ENCODE results near the gene GYS1.
"Not testable (repeated sequence)": the region's sequence is repeated elsewhere in the genome, so short reads cannot be mapped to it uniquely, and the experiment has no call there.

GYS1 gene

DNA sequence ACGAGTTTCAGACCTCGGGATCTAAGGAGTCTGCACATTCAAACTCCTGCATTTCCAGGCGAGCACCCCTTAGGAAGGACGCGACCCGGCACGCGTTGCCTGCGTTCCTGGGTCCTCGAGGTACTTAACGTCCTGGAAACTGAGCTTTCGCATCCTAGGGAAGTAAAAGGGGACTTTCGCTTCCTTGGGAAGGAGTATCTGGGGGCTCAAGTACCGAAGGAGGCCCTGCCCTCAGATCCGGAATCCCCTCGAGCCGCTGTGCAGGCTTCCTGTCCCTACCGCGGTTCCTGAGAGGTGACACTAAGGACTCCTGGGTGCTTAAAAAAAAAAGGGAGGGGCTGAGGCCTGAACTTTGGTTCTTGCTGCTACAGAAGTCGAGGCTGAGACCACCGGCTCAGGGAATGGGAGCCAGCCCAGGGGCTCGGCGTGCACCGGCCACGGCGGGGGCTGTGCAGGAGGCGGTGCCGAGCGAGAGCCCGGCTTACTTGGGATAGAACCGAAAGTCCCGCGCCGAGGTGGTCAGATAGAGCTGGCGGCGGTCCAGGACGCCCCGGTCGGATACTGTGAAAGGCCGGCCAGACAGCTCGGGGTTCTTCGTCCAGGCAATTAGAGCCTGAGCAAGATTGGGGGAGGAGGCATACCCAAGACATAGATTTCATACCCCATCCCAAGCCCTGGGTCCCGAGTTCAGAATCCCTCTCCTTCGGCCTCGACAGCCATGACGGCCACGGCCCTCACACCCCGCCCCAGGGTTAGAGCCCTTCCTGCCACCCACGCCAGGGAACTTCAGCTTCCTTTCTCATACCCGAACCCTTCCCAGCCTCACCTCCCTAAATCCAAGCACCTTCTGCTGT, 25.5 kb upstream of the GYS1 start:
- in situ Hi-C loops (cut with MboI; ENCODE audit: low sequenced_read_pairs), result not testable (repeated sequence)

DNA sequence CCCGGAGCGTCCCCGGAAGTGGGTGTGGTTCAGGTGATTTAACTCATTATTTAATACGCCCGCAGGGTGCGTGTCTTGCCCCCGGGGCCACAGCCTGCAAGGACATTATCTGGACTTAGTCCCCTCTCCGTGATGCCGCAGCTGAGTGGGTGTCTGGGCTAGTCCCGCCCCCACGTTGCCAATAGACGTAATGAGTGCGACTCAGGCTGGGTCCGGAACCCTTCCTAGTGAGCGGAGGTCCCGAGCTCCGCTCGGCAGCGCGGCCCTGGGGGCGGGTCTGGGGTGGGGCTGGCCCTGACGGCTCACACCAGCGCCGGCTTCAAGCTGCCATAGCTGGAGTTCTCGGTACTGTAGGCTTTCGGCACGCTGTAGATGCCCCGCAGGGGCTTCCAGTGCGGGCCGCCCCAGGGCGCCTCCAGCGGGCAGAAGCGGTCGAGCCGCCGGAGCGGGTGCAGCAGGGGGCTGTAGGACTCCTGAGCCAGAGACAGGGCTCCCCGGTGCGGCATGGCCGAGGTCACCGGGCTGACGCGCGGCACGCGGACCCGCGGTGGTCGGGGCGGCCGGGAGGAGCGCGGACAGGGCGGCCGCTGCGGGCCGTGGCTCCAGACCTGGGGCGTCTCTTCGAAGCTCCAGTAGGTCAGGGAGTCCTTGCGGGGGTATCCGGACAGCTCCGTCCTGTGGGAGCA, 24.7 kb upstream of the GYS1 start:
- in situ Hi-C loops (cut with MboI; ENCODE audit: low sequenced_read_pairs), result no loop called here

DNA sequence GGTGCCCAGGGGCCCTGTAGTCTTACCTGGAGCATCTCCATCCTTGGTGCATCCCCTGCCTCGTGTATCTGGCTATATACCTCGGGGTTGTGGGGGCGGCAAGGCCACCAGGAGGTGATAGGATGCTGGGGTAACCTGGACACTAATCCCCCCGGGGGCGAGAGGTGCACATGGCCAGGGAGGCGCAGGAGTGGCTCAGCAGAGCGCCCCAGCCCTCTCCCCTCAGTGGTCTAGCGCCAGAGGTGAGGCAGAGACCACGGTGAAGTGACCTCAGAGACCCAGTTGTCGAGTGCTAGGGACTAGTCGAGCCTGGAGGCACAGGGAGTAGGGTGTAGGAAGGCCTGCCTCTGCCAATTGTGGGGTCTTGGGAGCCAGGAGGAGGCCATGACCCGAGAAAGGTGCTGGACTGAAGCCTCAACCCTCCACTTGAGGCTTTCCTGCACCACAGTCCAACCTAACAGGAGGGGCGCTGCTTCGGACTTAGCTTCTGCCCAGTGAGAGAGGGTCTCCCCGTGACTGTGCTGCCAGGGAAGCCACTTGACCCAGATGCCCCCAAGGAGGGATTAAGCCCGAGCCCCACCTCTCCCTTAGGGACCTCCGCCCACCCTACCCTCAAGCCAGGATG, 24.0 kb upstream of the GYS1 start, which contains the start of gene LHB:
TSS of gene LHB (minus strand) at position 51 of the 625 bp plus-strand sequence. CDS start at position 41, 10 bp downstream.
- in situ Hi-C loops (cut with MboI; ENCODE audit: low sequenced_read_pairs), result no loop called here

DNA sequence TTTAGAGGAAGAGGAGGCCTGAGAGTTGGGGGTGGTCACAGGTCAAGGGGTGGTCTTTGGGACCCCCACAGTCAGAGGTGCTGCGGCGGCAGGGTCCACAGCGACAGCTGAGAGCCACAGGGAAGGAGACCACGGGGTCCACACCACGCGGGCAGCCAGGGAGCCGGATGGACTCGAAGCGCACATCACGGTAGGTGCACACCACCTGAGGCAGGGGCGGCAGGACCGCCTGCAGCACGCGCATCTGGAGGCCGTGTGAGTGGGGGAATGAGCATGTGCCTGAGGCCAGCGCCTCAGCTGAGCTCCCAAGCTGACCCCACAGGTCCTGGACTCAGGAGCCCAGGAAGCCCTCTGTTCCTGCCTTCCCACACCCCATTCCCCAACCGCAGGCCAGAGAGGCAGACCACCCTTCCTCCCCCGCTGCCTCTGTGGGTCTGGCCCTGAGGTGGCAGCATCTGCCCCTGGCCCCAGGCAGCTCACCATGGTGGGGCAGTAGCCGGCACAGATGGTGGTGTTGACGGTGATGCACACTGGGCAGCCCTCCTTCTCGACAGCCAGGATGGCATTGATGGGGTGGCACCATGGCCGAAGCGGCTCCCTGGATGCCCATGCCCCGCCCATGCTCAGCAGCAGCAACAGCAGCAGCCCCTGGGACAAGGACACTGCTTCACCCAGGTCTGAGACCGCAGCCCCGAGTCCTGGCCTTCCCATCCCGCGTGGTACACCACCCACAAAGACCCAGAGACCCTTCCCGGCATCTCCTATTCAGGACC, 23.1 kb upstream of the GYS1 start:
- in situ Hi-C loops (cut with MboI; ENCODE audit: low sequenced_read_pairs), result no loop called here

DNA sequence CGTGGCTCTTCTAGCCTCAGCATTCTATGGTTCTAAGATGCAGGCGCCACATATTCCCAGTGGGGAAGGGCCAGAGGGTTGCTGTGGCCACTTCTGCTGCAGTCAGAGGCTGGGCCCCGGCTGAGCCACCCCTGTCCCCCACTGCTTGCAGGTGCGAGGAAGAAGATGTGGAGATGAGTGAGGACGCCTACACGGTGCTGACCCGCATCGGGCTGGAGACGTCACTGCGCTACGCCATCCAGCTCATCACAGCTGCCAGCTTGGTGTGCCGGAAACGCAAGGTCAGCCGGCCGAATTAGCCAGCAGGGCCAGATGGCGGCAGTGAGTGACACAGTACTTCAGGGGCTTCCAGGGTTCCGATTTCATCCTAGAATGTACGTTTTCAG, 21.8 kb upstream of the GYS1 start:
- in situ Hi-C loops (cut with MboI; ENCODE audit: low sequenced_read_pairs), result no loop called here

DNA sequence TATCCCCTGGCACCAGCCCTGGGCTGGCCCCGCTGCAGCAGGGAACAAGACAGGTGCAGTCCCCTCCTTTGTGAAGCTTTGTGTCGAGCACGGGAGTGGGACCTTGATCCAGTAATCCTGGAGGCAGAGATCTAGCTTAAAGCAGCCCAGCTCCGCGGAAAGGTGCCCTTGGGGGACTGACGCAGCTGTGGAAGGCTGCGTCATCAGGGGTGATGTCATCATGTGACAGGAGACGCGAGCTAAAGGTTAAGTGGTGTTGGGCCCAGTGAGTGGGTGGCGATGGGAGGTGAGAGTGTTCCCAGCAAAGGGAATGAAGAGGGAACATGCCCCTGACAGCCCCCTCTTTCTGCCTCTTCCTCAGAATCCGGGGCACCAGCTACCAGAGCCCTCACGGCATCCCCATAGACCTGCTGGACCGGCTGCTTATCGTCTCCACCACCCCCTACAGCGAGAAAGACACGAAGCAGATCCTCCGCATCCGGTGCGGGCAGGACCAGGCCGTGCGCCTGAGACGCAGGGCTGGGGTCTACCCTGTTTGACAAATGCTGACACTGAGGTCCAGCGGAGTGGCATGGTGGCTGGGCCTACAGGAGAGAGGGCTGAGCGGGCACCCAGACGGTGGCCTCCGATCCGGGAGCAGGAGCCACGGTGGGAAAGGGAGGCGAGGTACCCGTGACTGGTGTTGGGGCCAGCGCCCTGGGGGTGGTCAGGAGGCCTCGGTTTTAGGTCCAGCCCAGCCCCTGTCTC, 21.2 kb upstream of the GYS1 start:
- in situ Hi-C loops (cut with MboI; ENCODE audit: low sequenced_read_pairs), result no loop called here

DNA sequence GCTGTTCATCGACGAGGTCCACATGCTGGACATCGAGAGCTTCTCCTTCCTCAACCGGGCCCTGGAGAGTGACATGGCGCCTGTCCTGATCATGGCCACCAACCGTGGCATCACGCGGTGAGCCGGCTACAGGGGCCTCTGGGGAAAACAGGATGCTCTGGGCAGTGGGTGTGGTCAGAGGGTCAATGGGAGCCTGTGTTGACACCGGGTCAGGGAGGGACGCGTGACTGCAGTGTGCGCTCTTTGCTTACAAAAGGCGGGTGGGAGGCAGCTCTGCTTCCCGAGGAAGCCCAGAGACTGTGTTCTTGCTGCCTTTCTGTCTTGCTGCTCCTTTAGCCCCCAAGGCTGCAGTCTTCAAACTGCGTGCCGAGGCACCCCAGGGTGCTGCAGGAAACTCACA, 18.1 kb upstream of the GYS1 start:
- in situ Hi-C loops (cut with MboI; ENCODE audit: low sequenced_read_pairs), result no loop called here

DNA sequence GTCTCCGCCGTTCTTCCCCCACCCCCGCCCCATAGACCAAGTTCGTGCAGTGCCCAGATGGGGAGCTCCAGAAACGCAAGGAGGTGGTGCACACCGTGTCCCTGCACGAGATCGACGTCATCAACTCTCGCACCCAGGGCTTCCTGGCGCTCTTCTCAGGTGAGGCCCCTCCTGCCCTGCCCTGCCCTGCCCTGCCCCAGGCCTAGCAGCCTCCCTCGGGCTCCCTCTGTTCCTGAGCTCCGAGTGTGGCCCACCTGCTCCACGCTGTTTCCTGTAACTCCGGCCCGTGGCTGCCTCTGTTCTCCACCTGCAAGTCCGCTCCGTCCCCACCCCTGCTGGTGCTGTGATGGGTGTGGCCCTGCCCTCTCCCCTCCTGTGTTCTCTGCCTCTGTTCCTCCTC, 17.3 kb upstream of the GYS1 start:
- in situ Hi-C loops (cut with MboI; ENCODE audit: low sequenced_read_pairs), result no loop called here

DNA sequence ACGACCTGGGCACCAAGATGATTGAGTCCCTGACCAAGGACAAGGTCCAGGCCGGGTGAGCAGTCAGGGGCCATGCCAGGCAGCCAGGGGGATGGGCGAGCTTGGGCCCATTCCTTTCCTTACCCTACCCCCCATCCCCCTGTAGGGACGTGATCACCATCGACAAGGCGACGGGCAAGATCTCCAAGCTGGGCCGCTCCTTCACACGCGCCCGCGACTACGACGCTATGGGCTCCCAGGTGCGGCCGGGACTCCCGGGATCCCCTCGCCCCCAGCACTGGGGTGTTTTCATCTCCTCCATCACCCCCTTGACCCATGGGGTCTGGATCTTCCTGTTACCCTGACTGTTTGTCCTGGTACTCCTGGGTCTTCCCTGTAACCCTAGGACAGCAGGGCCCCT, 16.7 kb upstream of the GYS1 start:
- in situ Hi-C loops (cut with MboI; ENCODE audit: low sequenced_read_pairs), result no loop called here

DNA sequence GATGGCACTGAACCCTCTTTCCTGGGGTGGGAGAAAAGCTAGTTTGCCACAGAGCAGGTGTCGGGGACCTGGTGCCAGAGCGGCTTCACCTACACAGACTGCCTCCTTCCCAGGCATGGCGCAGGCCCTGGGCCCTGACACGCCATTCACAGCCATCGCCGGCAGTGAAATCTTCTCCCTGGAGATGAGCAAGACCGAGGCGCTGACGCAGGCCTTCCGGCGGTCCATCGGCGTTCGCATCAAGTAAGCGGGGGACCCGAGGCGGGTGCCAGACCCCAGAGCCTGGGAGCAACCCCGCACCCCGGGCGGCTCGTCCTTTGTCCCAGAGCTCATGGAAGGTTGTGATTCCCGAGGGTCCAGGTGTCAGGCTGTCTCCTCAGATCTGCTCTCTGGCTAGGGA, 13.8 kb upstream of the GYS1 start:
- in situ Hi-C loops (cut with MboI; ENCODE audit: low sequenced_read_pairs), result no loop called here

DNA sequence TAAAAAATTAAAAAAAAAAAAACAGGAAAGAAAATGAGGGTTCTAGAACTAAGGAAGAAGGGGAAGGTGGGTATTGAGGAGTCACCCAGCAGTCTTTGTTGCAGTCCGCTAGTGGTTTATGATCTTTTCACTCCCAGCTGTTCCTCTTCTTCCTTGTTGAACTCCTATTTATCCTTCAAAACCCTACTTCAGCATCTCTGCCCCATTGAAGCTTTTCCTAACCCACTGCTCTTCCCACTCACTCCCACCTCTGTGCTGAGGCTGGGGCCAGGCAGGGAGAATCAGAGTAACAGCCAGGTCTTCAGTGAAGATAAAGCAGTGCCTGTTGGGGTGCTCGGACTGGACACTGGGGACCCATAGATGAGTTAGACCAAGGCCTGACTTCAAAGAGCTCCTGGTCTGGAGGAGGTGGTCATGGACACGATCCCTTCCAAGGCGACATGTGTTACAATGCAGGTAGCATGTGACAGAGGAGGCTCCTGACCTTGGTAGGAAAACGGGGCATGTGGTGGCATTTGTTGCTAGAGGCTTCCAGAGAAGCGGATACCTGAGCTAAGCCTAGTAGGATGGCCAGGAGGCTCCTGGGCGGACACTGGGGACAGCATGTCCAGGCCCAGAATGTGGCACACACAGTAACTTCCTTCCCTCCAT, 12.0 kb upstream of the GYS1 start:
- in situ Hi-C loops (cut with MboI; ENCODE audit: low sequenced_read_pairs), result no loop called here

DNA sequence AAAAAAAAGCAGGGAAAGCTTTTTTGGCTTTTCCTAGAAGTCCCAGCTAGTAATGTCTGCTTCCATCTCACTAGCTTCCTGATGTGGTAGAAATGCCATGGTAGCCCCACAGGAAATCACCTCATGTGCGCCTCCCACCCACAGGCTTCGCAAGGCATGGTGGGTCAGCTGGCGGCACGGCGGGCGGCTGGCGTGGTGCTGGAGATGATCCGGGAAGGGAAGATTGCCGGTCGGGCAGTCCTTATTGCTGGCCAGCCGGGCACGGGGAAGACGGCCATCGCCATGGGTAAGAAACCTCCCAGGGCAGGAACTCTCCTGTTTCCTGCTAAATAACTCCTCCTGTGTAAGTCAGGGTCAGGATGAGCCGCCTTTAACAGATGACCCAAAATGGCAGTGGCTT, 11.0 kb upstream of the GYS1 start:
- in situ Hi-C loops (cut with MboI; ENCODE audit: low sequenced_read_pairs), result no loop called here

DNA sequence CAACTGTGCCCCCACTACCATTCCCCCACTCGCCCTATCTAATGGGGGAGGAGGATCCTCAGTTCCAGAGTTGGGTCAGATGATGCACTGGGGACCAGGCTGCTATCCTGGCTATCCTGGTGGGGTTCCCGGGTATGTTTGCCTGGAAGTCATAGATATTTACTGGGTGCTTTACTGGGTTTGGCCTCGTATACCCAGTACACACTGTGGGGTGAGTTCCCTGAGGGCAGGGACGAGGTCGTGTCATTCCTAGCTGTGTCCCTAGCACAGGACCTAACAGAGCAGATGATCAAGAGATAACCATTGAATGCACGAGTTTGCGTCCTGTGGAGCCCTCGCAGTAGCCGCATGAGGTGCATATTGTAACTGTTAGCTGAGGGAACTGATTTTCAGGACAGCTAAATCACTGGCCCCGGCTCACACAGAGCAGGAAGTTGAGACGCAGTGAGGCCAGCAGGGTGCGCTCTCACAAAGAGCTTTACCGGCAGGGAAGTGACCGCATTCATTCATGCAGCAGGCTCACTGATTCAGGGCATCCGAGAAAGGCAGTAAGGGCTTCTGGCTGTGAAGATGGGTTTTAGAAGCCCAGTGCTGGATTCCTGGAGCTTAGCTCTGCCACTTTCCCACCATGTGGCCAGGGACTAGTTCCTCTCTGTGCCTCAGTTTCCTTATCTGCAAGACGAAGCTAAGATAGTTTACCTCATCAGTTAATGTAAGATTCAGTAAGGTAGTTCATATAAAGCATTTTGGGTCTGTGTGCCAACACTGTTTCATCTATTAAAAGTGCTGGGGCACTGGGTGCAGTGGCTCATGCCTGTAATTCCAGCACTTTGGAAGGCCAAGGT, 6.6 kb upstream of the GYS1 start:
- in situ Hi-C loops (cut with MboI; ENCODE audit: low sequenced_read_pairs), result no loop called here

DNA sequence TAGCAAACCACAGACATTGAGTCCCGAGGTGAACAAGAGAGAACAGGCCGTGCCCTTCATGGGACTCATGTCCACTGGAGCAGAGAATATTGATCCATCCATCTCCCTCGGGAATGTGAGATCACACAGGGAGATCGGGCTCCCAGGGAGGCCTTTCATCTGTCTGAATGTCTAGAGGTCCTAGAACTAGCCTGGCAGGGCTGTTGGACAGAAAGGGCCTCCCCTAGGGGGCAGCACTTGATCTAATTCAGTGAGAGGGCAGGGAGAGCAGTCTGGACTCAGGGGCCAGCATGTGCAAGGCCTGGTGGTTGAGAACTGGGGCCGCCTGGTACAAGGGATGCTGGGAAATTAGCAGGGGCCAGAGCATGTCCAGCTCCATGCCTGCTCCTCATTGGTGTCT, 4.9 kb upstream of the GYS1 start:
- in situ Hi-C loops (cut with MboI; ENCODE audit: low sequenced_read_pairs), result no loop called here

DNA sequence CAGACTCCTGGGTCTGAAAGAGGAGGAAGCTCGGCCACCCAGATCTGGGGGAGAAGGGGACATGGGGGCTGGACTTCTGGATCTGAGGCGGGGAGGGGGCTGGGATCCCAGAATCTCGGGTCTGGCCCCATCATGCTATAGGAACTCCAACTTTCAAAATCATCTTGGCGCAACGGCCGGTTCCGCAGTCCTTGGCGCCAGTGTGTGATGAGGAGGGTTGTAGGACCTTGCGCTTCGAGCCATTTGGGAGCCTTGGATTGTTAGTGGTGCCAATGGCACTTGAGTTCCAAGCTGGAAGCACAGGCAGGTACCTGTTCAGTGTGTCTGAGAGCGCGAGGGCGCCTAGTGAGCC, 902 bp upstream of the GYS1 start:
- in situ Hi-C loops (cut with MboI; ENCODE audit: low sequenced_read_pairs), result no loop called here

DNA sequence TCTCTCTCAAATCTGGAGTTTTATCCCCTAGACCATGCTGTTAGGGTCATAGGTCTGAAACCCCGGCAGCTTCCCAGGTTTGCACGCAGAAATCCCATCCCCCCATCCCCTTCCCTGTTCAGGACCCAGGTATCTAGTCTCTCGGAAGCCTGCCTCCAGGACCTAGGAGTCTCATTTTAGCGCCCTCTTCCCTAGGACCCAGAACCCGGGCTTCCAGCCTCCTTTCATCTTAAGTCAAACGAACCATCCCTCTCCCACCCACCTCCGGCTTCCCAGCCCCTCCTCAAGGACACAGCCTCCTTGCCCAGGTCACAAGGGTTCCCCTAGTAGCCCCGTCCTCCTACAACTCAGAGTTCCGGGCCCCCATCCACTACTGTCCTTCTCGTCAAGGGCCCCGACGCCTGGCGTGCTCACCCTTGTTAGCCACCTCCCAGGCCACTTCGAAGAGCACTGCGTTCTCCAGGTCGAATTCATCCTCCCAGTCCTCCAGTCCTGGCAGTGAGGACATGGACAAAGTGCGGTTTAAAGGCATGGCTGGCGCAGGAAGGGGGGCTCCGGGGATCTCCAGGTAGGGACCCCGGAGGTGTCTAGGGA, 431 bp downstream of the GYS1 start:
- in situ Hi-C loops (cut with MboI; ENCODE audit: low sequenced_read_pairs), result no loop called here

DNA sequence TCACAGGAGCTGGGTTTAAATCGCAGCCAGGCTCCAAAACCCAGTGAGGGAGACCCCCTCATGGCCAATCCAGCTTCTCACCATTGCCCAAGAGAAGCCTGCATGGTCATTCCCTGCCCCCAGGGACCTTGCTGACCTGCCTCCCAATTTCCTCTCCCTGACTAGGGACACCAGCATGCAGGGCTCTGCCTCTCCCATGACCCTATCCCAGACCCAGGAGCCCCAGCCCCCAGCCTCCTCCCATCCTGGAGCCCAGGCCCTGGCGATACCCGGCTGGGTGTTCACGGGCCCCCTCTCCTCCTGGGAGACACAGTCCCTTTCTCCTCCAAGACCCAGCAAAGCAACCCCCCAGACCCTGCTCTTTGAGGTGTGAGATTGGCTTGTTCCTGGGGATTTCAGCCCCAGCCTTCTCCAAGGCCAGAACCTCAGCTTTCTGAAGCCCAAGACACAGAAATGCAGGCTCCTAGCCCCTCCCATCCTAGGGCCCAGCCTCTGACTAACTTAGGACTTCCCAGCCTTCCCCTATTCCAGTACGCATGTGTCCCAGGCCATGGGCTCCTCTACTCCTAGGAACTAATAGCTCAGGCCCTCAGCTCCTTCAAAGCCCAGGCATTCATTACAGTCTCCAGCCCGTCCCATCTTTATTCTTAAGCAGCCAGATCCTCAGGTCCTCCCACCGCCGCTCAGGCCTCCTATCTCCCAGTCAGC, 1.1 kb downstream of the GYS1 start:
- in situ Hi-C loops (cut with MboI; ENCODE audit: low sequenced_read_pairs), result no loop called here

DNA sequence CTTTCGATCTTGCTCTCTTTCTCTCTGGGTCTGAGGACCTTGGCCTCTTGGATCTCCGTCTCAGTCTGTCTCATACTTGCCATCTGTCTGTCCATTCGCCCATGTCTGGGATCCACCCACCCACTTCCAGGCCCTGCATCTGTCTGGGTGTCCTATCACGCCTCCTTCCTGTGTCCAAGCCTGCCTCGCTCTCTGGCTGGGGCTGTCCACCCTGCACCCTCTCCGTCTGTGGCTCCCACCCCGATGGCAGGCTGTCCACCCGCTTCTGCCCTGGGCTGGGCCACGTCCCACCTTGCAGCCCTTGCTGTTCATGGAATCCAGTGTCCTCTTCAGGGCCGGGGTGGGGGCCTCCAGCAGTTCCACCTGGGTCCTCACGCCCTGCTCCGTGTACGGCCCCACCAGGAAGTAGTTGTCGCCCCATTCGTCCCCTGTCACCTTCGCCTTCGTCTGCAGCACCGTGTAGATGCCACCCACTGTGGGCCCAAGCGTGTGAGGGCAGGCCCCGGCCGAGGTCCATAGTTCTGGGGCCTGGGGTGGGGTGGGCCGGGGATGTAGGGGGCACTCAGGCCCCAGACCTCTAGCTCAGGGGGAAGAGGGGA, 2.0 kb downstream of the GYS1 start:
- in situ Hi-C loops (cut with MboI; ENCODE audit: low sequenced_read_pairs), result no loop called here
